Activated CD8-positive, alpha-beta memory T cell treated with anti-CD3 and anti-CD28 coated beads for 4 hours (primary cell): Measurements from ENCODE around the gene IL25.
"Not testable (repeated sequence)": the region's sequence is repeated elsewhere in the genome, so short reads cannot be mapped to it uniquely, and the experiment has no call there.

Source experiments
- DNase-seq, 2 donors: peaks; one replicate each; pipeline ENCODE4 v3.0.0-alpha.2; 2020; ENCODE audit warnings: low read depth in 2 of 2

The IL25 gene

DNA sequence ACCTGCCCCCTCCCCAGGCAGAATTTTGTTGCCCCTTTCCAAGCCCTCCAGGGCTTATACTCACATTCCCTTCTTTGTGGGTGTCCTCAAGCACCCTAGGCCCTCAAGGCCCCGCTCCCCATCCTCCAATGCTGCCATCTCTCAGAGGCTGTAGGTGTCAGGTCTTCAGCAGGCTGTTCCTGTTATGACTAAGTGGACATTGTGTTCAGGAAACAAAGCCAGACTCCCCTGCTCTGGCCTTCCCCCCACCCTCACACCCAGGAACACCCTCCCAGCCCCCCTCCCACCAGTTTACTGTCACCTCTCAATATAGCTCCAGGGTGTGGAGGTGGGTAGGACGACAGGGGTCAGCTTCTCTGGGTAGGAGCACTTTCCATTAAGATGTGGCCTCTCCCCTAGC lies 36.9 kb downstream of the IL25 start:
- no peak for DNase-seq

- DNase-seq = no peak
Observed at GRCh38 chr14:23409966-23410635, 37.5 kb downstream of the IL25 start.

- DNase-seq = no peak
Observed at GRCh38 chr14:23411563-23412525, 39.2 kb downstream of the IL25 start.

DNA sequence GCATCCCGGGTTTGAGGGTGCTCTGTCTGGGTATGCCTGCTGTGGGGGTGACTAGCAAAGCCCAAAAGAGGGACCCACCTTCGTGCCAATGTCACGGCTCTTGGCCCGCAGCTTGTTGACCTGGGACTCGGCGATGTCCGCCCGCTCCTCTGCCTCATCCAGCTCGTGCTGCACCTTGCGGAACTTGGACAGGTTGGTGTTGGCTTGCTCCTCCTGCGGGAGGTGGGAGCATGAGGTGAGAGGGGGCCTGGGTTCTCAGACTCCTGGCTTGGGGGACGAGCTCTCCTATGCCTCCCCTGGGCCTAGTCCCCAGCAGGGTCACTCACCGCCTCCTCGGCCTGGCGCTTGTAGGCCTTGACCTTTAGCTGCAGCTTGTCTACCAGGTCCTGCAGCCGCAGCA lies 41.1 kb downstream of the IL25 start:
- DNase-seq = no peak

- no peak for DNase-seq
Observed at GRCh38 chr14:23414254-23414653, 41.6 kb downstream of the IL25 start.

GRCh38 chr14:23414906-23415820 lies 42.6 kb downstream of the IL25 start:
- DNase-seq = no peak

GRCh38 chr14:23415821-23416778 lies 43.5 kb downstream of the IL25 start:
- DNase-seq = no peak

DNA sequence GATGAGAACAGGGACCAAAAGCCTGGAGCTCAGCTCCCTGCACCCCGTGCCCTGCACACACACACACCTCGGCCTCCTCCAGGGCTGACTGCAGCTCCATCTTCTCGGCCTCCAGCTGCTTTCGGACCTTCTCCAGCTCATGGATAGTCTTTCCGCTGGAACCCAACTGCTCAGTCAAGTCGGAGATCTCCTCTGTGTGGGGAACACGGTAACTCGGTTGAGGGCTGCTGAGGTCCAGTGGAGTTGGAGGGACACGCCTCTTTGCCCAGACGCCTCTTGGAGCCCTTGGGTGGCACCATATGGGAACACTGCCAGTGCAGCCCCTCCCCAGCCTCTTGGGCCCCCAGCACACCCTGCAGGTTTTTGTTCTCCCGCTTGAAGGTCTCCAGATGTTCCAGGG lies 44.2 kb downstream of the IL25 start:
- DNase-seq = no peak

GRCh38 chr14:23417269-23417668 lies 44.7 kb downstream of the IL25 start:
- not testable (repeated sequence) for DNase-seq

GRCh38 chr14:23418021-23418420 lies 45.4 kb downstream of the IL25 start:
- no peak for DNase-seq

DNA sequence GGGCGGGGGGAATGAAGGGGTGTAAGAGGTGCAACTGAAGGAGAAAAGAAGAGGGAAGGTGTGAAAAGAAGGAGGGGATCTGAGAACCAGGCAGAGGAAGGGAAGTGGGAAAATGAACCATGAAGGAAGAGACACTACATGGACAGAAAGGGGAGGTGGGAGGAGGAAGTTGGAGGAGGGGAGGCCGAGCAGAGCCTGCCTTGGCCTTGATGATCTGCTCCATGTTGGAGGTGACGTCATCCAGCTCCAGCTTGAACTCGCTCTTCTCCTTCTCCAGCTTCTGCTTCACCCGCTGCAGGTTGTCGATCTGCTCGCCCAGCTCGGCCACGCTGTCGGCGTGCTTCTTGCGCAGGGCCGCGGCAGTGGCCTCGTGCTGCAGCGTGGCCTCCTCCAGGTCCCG lies 47.0 kb downstream of the IL25 start:
- DNase-seq = not testable (repeated sequence)

GRCh38 chr14:23421594-23421993 lies 49.0 kb downstream of the IL25 start:
- DNase-seq = no peak

DNA sequence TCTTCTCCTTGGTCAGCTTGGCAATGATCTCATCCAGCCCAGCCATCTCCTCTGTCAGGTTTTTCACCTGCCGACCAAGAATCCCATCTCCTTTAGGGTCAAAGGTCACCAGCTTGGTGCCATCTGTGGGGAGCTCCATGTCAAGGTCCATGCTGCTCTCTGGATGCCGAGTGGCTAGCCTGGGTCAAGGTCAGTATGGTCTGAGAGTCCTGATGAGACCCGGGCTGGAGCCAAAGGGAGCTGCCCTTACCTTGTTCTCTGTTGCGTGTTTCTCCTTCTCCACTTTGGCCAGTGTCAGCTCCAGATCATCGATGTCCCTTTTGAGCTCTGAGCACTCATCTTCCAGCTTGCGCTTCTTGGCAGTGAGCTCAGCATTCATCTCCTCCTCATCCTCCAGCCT lies 51.0 kb downstream of the IL25 start:
- DNase-seq = no peak

DNA sequence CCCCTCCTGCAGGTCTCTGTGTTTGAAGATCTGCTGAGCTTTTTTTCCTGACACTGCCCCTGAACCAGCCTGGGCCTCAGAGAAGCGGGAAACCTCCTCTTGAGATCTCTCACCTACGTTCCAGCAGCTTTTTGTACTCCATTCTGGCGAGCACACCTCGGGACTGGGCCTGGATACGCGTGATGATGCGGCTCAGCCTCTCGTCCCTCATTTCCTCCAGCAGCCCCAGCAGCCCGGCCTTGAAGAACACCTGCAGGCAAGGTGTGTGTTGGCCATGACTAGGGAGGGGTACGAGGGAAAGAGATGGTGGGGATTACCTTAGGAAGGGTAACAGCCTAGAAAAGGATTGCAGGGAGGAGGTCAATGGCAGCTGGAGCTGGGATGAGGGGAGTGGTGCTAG lies 52.6 kb downstream of the IL25 start:
- DNase-seq = no peak

DNA sequence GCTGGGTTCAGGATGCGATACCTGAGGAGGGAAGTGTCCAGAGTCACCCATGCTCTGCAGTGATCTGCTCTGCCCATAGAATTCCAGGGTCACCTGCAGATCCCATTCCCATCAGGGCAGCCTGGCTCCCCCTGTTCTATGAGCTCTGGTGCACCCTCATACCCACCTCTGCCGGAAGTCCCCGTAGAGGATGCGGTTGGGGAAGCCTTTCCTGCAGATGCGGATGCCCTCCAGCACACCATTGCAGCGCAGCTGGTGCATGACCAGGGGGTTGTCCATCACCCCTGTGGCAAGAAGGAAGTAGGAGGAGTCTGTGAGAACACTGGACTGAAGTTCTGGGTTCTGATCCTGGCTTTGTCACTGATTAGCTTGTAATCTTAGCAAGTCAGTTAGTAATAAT lies 53.2 kb downstream of the IL25 start:
- not testable (repeated sequence) for DNase-seq
